Measurements from ENCODE around the gene MYOM1. TPM values are rescaled to one million over a fixed set of nuclear protein-coding genes. Genes with fewer than 3 reads are reported as not detected.

Gene MYOM1
- total RNA-seq, 1 donor from 2014 or later, result 1.4 TPM

- Mint-ChIP-seq H3K4me3 (peak overlapping the region; percentile 93), H3K27ac (peak overlapping the region; percentile 99), H3K36me3 (ENCODE audit: low read depth) (peaks cover 19% of the 10 kb centered on the region)
Measured at GRCh38 chr18:3246635-3247239, 27.0 kb upstream of the MYOM1 start.

DNA sequence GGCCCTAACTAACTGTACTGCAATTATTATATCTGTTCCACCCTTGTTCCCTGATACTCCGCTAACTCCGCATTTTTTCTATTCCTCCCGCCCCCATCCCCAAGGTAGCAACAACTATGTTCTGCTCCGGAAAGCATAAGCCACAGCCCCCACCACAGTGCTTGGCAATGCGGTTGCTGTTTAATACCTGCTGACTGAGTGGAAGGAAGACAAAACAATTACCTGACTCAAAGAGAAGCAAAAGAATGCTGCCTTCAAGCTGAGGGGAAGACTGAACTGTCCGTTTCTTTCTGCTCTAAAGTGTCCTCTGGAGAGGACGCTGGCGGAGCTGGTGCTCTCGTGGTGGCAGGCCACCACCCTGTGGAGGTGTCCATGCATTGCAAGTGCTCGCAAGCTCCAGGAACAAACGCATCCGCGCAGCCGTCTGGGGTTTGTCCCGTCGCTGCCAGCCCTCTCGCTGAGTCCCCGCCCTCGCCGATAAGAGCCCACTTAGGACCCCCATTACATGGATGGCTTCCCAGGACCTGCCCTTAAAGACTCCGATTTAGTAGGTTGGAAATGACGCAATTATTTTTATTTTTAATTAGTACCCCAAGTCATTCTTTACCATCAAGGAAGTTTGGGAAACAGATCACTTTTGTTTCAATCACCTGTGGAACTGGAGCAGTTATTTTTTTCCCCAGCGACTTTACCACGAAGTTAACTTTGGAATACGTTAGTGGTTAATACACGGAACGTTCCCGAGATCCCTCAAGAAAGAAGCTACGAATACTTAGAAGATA lies 26.3 kb upstream of the MYOM1 start:
- Mint-ChIP-seq H3K27me3 (ENCODE audit: insufficient read depth) (peaks cover 2% of the 10 kb centered on the region), H3K27ac (peak overlapping the region; percentile 99), H3K4me1 (ENCODE audit: low read depth) (peaks cover 42% of the 10 kb centered on the region), H3K4me3 (peak overlapping the region; percentile 93), H3K9me3 (peaks cover 10% of the 10 kb centered on the region), H3K36me3 (ENCODE audit: low read depth) (peaks cover 24% of the 10 kb centered on the region)
- intact Hi-C loops (cut with micrococcal nuclease), result loop anchor here (1.0 to 5.0 kb wide), 7 partner anchors 95 to 674 kb away; partner anchors contain the start of genes EMILIN2, METTL4 and NDC80
- peak; percentile 79 for DNase-seq (ENCODE audit: low spot score)

More at GRCh38 chr18:3246635-3247239, 27.0 kb upstream of the MYOM1 start:
- Mint-ChIP-seq H3K9me3 (peaks cover 7% of the 10 kb centered on the region), H3K27me3 (ENCODE audit: insufficient read depth) (peaks cover 2% of the 10 kb centered on the region), H3K4me1 (ENCODE audit: low read depth) (peaks cover 47% of the 10 kb centered on the region)
- intact Hi-C loops (cut with micrococcal nuclease), result loop anchor here (1.0 to 5.0 kb wide), 15 partner anchors 15 to 674 kb away; partner anchors contain the start of genes EMILIN2, LPIN2, METTL4 and NDC80
- DNase-seq (ENCODE audit: low spot score), result peak; percentile 14

DNA sequence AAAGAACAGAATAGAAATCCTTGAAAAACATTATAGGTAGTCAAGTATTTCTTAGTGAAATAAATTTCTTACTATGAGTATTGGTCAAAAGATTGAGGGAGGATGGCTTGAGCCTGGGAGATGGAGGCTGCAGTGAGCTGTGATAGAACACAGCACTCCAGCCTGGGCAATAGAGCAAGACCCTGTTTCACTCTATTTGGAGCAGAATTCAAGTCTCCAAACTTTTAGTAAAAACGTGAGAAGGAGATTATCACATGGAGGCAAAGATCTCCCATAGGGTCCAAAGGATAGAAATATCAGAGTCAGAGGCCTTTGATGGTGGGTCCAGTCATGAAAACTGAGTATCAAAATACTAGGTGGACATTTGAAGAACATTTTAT lies 25.4 kb upstream of the MYOM1 start:
- H3K4me1 Mint-ChIP-seq (ENCODE audit: low read depth), result peaks cover 34% of the 10 kb centered on the region
- H3K27ac Mint-ChIP-seq, result no peak overlapping the region
- peaks cover 2% of the 10 kb centered on the region for H3K27me3 Mint-ChIP-seq (ENCODE audit: insufficient read depth)
- H3K36me3 Mint-ChIP-seq (ENCODE audit: low read depth), result peaks cover 25% of the 10 kb centered on the region
- peak overlapping the region; percentile 93 for H3K4me3 Mint-ChIP-seq
- no peak for DNase-seq (ENCODE audit: low spot score)
- intact Hi-C loops (cut with micrococcal nuclease), result loop anchor here (5.0 kb wide), 2 partner anchors 473 to 673 kb away; partner anchors contain the start of genes METTL4 and NDC80
- peaks cover 19% of the 10 kb centered on the region for H3K9me3 Mint-ChIP-seq

GRCh38 chr18:3238742-3239141 lies 19.0 kb upstream of the MYOM1 start:
- Mint-ChIP-seq H3K36me3 (ENCODE audit: low read depth) (peaks cover 17% of the 10 kb centered on the region), H3K4me1 (ENCODE audit: low read depth) (no peaks in the 10 kb centered on the region), H3K27ac (no peak overlapping the region), H3K9me3 (peaks cover 19% of the 10 kb centered on the region), H3K4me3 (no peak overlapping the region), H3K27me3 (ENCODE audit: insufficient read depth) (no peaks in the 10 kb centered on the region)
- DNase-seq (ENCODE audit: low spot score), result no peak
- intact Hi-C loops (cut with micrococcal nuclease), result no loop called here

DNA sequence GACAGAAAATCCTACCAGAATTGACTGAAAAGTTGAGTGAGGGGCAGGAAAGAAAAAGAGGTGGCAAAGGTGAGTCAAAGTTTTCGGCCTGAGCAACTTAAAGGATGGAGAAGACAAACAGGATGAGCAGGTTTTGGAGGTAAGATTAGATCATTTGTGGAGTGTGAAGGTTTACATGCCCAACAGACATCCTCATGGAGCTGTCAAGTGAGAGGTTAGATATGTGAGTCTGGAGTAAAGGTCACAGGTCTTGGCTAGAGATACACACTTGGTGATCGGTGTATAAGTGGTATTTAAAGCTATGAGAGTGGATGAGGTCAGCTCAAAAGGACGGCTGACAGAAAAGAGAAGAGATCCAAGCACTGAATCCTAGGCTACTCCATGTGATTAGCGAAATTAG lies 16.7 kb upstream of the MYOM1 start:
- Mint-ChIP-seq H3K9me3 (peaks cover 10% of the 10 kb centered on the region), H3K27ac (no peak overlapping the region), H3K4me1 (ENCODE audit: low read depth) (no peaks in the 10 kb centered on the region), H3K36me3 (ENCODE audit: low read depth) (peaks cover 8% of the 10 kb centered on the region), H3K27me3 (ENCODE audit: insufficient read depth) (no peaks in the 10 kb centered on the region), H3K4me3 (no peak overlapping the region)
- no peak for DNase-seq (ENCODE audit: low spot score)
- intact Hi-C loops (cut with micrococcal nuclease), result no loop called here

DNA sequence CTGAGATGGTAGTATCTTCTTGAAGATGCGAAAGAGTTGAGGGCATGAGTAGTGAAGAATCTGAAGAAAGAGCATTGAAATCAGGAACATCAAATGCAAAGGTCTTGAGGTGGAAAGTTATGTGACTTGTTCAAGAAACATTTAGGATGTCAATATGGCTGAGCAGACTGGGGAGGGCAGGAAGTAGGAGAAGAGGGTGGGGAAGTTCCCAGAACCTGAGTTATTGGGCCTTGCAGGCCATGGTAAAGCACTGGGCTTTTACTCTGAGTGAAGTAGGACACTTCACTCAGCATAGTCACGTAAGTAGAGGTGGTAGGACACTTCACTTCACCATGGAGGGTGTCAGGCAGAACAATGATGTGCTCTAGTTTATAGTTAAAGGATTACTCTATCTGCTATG lies 16.1 kb upstream of the MYOM1 start:
- intact Hi-C loops (cut with micrococcal nuclease), result no loop called here
- no peak overlapping the region for H3K4me3 Mint-ChIP-seq
- DNase-seq (ENCODE audit: low spot score), result no peak
- H3K4me1 Mint-ChIP-seq (ENCODE audit: low read depth), result no peaks in the 10 kb centered on the region
- no peak overlapping the region for H3K27ac Mint-ChIP-seq
- peaks cover 6% of the 10 kb centered on the region for H3K36me3 Mint-ChIP-seq (ENCODE audit: low read depth)
- H3K27me3 Mint-ChIP-seq (ENCODE audit: insufficient read depth), result no peaks in the 10 kb centered on the region
- H3K9me3 Mint-ChIP-seq, result peaks cover 7% of the 10 kb centered on the region

DNA sequence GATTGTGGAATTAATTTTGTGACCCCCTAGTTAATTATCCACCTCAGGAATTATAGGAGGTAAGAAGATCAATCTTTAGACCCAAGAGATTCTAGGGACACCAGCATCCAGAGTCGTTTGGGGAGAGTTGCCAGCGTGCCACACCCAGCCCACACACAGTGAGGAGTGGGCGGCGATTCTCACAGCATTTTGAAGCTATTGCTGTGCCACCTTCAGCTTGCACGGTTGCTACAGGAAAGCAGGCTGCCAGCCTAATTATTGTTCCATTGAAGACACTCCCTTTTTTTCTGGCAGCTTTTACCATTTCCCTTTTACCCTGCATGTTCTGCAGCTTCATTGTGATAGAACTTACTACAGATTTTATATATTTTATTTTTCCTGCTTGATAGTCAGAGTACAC lies 14.7 kb upstream of the MYOM1 start:
- H3K4me3 Mint-ChIP-seq, result no peak overlapping the region
- no peak for DNase-seq (ENCODE audit: low spot score)
- intact Hi-C loops (cut with micrococcal nuclease), result no loop called here
- H3K27ac Mint-ChIP-seq, result no peak overlapping the region
- no peaks in the 10 kb centered on the region for H3K27me3 Mint-ChIP-seq (ENCODE audit: insufficient read depth)
- no peaks in the 10 kb centered on the region for H3K9me3 Mint-ChIP-seq
- no peaks in the 10 kb centered on the region for H3K4me1 Mint-ChIP-seq (ENCODE audit: low read depth)
- H3K36me3 Mint-ChIP-seq (ENCODE audit: low read depth), result peaks cover 2% of the 10 kb centered on the region

DNA sequence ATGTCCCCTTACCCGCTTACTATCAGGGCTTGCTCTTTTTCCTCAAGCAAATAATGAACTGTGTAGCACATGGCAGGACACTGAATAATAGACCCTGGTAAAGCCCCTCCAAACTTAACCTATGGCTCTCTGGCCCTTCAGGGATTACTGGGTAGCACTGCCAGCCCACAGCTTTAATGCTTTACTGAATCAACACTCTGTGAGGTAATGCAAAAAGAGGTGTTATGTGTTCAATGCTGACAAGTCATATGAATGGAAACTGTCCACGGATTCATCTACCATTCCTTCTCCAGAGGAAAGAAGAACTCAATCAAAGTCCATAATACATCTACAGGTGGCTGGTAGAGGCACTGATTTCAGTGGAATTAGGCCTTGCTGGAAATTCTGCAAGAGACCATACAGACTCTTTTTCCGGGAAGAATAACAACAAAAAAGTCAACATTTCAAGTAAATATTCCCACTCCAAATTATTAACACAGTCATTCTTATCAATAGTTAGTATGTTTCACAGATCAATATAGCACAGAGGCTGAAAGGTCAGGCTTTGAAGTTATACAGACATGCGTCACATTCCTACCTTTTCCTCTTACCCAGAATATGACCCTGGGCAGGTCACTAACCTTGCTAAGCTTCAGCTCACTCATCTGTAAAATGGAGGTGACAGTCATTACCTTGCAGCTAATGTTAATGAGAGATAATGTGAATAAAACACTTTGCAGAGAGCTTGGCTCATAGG lies 13.8 kb upstream of the MYOM1 start:
- Mint-ChIP-seq H3K4me1 (ENCODE audit: low read depth) (no peaks in the 10 kb centered on the region), H3K36me3 (ENCODE audit: low read depth) (peaks cover 2% of the 10 kb centered on the region), H3K4me3 (no peak overlapping the region), H3K9me3 (no peaks in the 10 kb centered on the region), H3K27me3 (ENCODE audit: insufficient read depth) (no peaks in the 10 kb centered on the region), H3K27ac (no peak overlapping the region)
- no peak for DNase-seq (ENCODE audit: low spot score)
- intact Hi-C loops (cut with micrococcal nuclease), result no loop called here

GRCh38 chr18:3233004-3233403 lies 13.2 kb upstream of the MYOM1 start:
- Mint-ChIP-seq H3K4me3 (no peak overlapping the region), H3K9me3 (no peaks in the 10 kb centered on the region), H3K27me3 (ENCODE audit: insufficient read depth) (no peaks in the 10 kb centered on the region), H3K27ac (no peak overlapping the region), H3K36me3 (ENCODE audit: low read depth) (peaks cover 2% of the 10 kb centered on the region), H3K4me1 (ENCODE audit: low read depth) (no peaks in the 10 kb centered on the region)
- intact Hi-C loops (cut with micrococcal nuclease), result no loop called here
- no peak for DNase-seq (ENCODE audit: low spot score)

GRCh38 chr18:3230401-3231334 lies 10.9 kb upstream of the MYOM1 start:
- no peak overlapping the region for H3K4me3 Mint-ChIP-seq
- DNase-seq (ENCODE audit: low spot score), result no peak
- H3K36me3 Mint-ChIP-seq (ENCODE audit: low read depth), result peaks cover 2% of the 10 kb centered on the region
- H3K27me3 Mint-ChIP-seq (ENCODE audit: insufficient read depth), result peaks cover 6% of the 10 kb centered on the region
- H3K9me3 Mint-ChIP-seq, result no peaks in the 10 kb centered on the region
- H3K27ac Mint-ChIP-seq, result no peak overlapping the region
- H3K4me1 Mint-ChIP-seq (ENCODE audit: low read depth), result no peaks in the 10 kb centered on the region
- intact Hi-C loops (cut with micrococcal nuclease), result no loop called here

- Mint-ChIP-seq H3K27ac (no peak overlapping the region), H3K4me1 (ENCODE audit: low read depth) (no peaks in the 10 kb centered on the region), H3K27me3 (ENCODE audit: insufficient read depth) (peaks cover 6% of the 10 kb centered on the region), H3K9me3 (no peaks in the 10 kb centered on the region), H3K4me3 (no peak overlapping the region), H3K36me3 (ENCODE audit: low read depth) (peaks cover 2% of the 10 kb centered on the region)
- intact Hi-C loops (cut with micrococcal nuclease), result no loop called here
- no peak for DNase-seq (ENCODE audit: low spot score)
Measured at GRCh38 chr18:3226048-3226447, 6.3 kb upstream of the MYOM1 start.

DNA sequence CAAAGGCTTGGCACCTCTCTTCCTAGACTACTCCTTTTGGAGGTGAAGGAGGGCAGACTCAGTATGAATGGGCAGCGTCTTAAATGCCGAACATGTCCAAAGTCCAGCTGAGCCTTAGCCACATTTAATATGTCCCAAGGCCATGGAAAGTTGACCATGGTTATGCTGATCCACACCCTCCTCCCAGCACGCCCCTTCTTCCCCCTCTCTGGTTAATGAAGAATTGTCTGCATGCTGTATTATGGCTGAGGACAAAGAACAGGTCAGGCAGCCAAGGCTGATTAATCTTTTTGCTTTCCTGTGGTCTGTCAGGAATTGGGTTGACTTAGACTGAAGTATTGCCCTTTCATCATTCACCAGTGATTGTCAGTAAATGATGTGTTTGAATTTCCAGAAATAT lies 5.8 kb upstream of the MYOM1 start:
- DNase-seq (ENCODE audit: low spot score), result no peak
- intact Hi-C loops (cut with micrococcal nuclease), result no loop called here
- peaks cover 6% of the 10 kb centered on the region for H3K27me3 Mint-ChIP-seq (ENCODE audit: insufficient read depth)
- no peak overlapping the region for H3K4me3 Mint-ChIP-seq
- H3K4me1 Mint-ChIP-seq (ENCODE audit: low read depth), result no peaks in the 10 kb centered on the region
- H3K36me3 Mint-ChIP-seq (ENCODE audit: low read depth), result no peaks in the 10 kb centered on the region
- no peak overlapping the region for H3K27ac Mint-ChIP-seq
- no peaks in the 10 kb centered on the region for H3K9me3 Mint-ChIP-seq

All from activated T-helper 1 cell treated with anti-CD3 and anti-CD28 coated beads, Interleukin-12 subunit alpha, Interleukin-12 subunit beta, Interleukin-2, Interleukin-4 antibody, amounts not matched to agents 30 ng/mL and 10 ng/mL and 1 ng/mL, durations not matched to agents 14 hours and 24 hours and 36 hours (primary cell).